Eye (tissue), 1 donor: ENCODE results near the gene SPPL2C.

Source experiments
- DNase-seq: peaks from one replicate; pipeline ENCODE4 v3.0.0-alpha.2; 2015

The SPPL2C gene

DNA sequence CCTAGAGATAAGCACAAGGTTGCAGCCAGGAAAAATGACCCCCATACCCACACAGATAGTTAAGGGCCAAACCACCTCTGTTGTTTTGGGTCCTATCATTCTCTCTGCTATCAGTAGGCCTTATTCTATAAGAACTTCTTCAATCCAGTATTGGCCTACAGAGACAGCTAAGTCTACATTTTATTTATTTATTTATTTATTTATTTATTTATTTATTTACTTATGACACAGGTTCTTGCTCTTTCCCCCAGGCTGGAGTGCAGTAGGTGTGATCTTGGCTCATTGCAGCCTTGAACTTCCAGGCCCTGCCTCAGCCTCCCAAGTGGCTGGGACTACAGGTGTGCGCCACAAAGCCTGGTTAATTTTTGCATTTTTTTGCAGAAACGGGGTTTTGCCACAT lies 42.2 kb downstream of the SPPL2C start:
- DNase-seq: no peak

DNA sequence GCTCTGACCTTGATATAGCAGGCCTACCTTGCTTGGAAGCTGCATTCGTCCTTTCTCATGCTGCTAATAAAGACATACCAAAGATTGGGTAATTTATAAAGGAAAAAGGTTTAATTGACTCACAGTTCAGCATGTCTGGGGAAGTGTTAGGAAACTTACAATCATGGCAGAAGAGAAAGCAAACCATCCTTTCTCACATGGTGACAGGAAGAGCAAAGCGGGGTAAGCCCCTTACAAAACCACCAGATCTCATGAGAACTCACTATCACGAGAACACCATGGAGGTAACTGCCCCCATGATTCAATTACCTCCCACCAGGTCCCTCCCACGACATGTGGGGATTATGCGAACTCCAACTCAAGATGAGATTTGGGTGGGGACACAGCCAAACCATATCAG lies 43.7 kb downstream of the SPPL2C start:
- no peak for DNase-seq

DNA sequence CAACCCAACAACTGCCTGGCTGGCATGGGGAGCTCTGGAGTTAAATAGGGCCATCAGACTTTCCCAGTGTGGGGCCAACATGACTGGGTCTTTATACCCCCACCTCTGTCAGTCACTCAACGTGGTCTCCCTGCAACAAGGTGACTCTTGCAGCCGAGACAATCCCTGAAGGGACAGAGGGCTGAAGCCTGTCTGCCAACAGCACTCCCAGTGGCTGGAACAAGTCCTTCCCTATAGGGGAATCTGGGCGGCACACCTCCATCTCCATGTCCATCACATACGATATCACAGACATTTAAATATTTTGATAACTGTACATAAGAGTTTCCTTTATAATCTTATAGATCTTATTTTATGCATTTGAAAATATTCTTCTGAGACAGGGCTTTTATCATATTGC lies 44.9 kb downstream of the SPPL2C start:
- no peak for DNase-seq

- no peak for DNase-seq
These were observed 49.0 kb downstream of the SPPL2C start for GRCh38 chr17:45893725-45894021.

DNA sequence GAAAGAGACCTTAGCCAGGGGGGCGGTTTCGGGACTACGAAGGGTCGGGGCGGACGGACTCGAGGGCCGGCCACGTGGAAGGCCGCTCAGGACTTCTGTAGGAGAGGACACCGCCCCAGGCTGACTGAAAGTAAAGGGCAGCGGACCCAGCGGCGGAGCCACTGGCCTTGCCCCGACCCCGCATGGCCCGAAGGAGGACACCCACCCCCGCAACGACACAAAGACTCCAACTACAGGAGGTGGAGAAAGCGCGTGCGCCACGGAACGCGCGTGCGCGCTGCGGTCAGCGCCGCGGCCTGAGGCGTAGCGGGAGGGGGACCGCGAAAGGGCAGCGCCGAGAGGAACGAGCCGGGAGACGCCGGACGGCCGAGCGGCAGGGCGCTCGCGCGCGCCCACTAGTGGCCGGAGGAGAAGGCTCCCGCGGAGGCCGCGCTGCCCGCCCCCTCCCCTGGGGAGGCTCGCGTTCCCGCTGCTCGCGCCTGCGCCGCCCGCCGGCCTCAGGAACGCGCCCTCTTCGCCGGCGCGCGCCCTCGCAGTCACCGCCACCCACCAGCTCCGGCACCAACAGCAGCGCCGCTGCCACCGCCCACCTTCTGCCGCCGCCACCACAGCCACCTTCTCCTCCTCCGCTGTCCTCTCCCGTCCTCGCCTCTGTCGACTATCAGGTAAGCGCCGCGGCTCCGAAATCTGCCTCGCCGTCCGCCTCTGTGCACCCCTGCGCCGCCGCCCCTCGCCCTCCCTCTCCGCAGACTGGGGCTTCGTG lies 49.5 kb downstream of the SPPL2C start, which contains the start of gene MAPT:
Gene MAPT, plus strand, starts transcription at position 533 of the 763 bp plus-strand sequence. CDS start 67,784 bp downstream, outside the sequence.
- peak; percentile 97 for DNase-seq

- peak; percentile 82 for DNase-seq
These were observed 50.8 kb downstream of the SPPL2C start for GRCh38 chr17:45895304-45895968.

DNA sequence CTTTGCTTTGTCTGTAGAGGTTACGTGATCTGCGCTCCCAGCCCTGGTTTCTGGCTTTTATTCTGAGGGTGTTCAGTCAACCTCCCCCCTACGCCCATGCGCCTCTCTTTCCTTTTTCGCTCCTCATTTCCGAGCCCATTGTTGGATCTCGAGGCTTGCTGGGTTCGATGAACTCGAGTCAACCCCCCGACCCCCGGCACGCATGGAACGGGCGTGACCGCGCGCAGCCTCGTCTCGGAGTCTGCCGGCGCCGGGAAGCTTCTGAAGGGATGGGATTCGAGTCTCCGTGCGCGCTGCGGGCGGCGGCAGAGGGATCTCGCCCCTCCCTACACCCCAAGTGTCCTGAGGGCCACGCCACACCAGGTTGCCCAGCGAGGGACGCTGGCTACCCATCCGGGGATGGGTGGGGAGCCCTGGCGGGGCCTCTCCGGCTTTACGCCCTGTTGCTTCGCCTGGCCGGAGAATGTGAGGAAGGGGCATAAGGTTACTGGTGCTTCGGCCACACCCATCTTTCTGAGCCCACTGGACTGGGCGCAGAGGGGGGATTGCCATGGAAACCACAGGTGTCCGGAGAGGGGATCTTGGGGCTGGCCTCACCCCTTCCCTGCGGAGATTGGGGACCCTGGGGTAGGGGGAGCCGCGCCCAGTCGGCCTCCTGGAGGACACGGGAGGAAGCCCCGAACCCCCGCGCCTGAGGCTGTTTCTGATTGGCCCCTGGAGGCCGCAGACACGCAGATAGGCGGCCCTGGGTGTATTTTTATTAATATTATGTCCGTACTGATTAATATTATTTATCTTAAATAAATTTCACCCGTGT lies 51.5 kb downstream of the SPPL2C start:
- DNase-seq: no peak
